Activated gamma-delta T cell treated with Interleukin-2 at 50 U/mL for 16 hours (primary cell): Measurements from ENCODE around the gene LRRC75B.
"Not testable (repeated sequence)": the region's sequence is repeated elsewhere in the genome, so short reads cannot be mapped to it uniquely, and the experiment has no call there.

Source experiments
- DNase-seq: peaks from one replicate; pipeline ENCODE4 v3.0.0-alpha.2; 2020

Gene LRRC75B

GRCh38 chr22:24552503-24553286 is 40.2 kb downstream of the LRRC75B start:
- DNase-seq: not testable (repeated sequence)

GRCh38 chr22:24550902-24551435 is 41.9 kb downstream of the LRRC75B start:
- DNase-seq: no peak

GRCh38 chr22:24550028-24550901 is 42.6 kb downstream of the LRRC75B start:
- no peak for DNase-seq

DNA sequence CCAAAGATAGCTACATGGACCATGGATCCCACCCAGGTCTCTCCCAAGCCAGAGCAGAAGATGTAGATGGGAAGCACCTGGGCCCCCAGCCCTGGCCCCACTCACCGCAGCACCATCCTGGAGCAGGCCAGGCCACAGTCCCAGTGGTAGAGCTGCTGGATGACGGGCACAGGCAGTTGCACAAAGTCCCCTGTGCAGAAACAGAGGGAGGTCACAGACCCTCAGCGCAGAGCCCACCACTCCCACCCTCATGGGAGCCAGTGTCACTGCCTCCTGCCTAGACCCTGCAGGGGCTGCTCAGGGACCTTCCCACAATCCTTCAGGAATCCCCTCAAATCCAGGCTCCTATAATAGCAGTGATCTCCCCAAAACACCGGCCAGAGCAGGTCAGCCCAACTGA is 44.1 kb downstream of the LRRC75B start:
- no peak for DNase-seq

DNA sequence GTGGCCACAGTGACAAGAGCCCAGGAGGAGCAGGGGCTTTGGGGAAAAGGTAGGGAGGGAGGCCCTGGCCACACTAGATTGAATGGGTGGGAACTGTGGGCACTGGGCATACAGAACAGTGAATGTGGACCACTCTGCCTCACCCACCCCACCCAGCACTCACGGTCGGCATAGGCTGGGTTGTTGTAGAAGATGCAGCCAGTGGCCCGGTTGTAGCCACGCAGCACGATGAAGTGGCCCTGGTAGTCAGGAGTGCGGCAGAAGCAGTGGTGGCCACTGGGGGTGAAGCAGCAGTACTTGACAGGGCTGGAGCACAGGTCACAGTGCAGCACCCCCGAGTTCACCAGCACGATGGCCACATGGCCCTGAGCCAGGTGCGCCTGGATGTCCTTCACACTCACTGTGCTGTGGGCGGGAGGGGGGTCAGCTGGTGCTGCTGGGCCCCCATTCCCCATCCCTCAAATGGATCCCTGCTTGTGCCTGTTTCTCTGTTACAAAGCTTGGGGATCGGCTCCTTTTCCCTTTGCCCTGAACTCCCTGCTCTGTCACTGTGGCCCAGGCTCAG is 49.1 kb downstream of the LRRC75B start:
- DNase-seq: no peak

GRCh38 chr22:24543185-24543601 is 49.7 kb downstream of the LRRC75B start:
- no peak for DNase-seq

DNA sequence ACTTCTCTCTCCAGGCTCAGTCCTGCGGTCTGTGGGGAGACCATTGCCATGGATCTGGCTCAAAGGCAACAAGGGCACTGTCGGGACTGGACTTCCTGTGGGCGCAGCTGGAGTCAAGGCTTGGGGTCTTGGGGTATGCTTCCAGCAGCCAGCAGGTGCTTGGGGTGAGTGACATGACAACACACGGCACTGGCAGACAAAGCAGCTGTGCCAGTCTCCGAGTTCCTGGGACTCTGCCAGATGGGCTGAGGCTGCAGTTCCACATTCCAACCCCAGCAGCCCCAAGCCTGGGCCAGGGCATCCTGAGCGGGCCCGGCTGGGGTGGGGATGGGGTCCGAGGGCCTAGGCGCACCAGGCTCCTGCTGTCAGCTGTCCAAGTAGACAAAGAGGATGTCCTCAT is 50.2 kb downstream of the LRRC75B start:
- no peak for DNase-seq

GRCh38 chr22:24541681-24542515 is 51.0 kb downstream of the LRRC75B start:
- DNase-seq: no peak

DNA sequence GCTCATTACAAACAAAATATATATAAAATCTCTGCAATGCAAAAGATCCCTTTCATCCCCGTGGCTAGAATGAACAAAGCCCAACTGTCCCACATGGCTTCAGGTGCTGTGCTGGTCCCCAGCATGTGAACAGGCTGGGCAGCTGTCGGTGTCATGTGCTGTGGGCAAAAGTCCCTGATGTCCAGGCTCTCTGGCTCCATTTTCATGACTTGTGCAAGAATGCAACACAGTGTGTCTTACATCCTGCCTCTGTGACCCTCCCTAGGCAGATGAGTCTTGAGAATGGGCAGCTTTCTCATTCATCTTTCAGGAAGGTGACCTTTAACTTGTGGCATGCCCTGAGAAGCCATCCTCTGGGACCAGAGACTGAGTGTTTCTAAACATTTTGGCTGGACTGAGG is 52.4 kb downstream of the LRRC75B start:
- DNase-seq: no peak

GRCh38 chr22:24536089-24536488 is 56.8 kb downstream of the LRRC75B start:
- DNase-seq: no peak
